HG03558 (cell line): ENCODE results near the gene ORMDL3.
"Not testable (repeated sequence)": the region's sequence is repeated elsewhere in the genome, so short reads cannot be mapped to it uniquely, and the experiment has no call there.

ENCODE experiments used
- ATAC-seq: cut with Tn5 transposase; IDR thresholded peaks from one replicate; pipeline ENCODE4 v1.9.1; 2021; ENCODE audit warnings: moderate number of reproducible peaks; ENCODE audit not compliant: unreplicated experiment; ENCODE audit errors: extremely low read depth

Gene ORMDL3

GRCh38 chr17:39951924-39952679 is 24.7 kb upstream of the ORMDL3 start:
- no peak for ATAC-seq

DNA sequence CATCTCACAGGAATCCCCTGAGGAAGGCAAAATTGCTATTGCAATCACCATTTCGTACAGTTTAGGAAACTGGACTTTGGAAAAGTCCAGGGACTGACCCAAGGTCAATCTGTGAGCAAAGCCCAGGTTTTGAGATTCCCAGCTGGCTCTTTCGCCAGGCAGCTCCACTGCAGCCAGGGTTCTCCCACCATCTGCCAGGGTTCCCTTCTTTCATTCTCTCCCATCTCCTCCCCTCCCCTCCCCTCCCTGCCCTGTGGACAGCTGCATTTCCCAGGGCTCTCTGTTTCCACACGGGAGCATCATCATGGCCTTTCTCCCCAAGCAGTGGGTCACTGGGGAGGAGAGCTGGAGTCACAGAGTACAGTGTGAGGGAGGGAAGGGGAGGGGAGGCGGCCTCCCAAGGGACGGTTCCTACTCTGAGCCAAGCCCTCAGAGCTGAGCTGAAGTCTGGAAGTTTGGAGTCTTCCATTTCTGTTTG is 23.5 kb upstream of the ORMDL3 start:
- no peak for ATAC-seq

DNA sequence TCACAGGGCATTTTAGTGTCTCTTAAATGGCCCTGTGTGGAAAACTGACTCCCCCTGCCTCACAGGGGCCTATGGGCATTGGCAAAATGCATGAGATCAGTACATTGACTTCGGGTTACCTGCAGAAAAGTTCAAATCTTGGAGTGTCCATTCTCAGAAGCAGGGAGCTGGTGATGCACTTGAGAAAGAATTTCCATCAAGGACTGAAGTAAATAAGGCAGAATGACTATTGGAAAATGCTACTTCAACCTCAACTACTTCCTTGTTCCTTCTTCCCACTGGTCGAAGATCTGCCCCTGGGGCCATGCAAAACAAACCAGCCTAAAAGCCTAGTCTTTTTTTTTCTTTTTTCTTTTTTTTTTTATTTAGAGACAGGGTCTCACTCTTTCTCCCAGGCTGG is 21.6 kb upstream of the ORMDL3 start:
- ATAC-seq, result no peak

DNA sequence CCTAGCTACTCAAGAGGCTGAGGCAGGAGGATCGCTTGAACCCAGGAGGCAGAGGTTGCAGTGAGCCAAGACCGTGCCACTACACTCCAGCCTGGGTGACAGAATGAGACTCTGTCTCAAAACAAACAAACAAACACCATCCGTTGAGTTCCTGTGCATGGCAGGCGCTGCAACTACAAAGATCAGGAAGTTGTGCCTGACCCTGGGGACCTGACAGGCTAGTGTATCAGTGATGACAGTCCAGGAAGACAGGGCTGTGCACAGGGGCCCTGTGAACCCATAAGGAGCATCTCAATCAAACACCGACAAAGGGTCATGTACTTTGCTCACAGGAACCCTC is 21.1 kb upstream of the ORMDL3 start:
- not testable (repeated sequence) for ATAC-seq

GRCh38 chr17:39946551-39947330 is 19.3 kb upstream of the ORMDL3 start:
- no peak for ATAC-seq

DNA sequence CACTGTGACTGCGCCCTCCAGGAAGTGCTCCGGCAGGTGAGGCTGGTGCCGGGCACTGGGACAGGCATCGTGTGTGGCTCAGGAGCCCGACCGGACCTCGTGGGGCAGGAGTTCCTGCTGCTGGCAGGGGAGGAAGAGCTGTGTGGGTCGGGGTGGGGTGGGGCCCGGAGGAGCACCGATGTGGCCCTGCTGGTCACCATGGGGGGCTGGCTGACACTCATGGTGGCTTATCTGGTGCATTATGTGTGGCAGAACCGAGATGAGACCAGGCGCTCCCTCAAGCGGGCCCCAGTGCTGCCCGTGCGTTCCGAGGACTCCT is 17.0 kb upstream of the ORMDL3 start:
- no peak for ATAC-seq

- ATAC-seq, result no peak
These were observed 16.4 kb upstream of the ORMDL3 start for GRCh38 chr17:39943702-39944392.

DNA sequence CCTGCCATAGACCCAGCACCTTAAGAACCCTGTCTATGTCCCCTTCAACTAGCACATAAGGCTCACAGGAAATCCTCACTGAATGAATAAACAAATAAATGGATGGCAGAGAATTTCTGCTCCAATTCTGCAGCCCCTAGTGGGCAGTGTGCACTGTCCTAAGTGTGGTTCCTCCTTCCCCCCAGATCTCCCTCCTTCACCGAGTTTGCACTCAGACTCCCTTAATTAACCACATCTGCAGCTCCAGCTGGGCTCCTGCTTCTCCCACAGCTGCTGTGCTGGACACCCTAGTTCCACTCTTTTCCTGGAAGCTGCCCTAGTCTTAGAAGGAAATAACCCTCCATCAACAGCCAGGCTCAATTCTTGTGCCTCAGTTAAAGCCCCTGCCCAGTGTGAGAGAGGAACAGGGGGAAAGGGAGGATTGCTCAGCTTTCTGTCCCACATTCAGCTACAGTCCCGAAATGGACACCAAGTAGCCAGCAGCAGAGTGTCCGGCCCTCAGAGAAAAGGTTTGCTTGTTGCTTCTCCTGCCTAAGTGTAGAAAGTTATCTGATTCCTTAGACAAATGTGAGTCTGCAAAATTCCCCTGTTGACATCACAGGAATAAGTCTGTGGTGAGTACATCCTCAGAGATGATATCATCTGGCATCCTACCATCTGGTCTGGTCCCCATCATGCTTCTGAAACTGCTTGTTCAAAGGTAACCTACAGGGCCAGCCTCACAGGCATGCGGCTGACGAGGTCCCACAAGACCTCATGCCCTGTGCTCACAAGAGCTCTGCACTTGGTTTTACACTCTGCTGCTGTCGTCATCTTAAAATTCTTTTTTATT is 12.4 kb upstream of the ORMDL3 start:
- no peak for ATAC-seq

DNA sequence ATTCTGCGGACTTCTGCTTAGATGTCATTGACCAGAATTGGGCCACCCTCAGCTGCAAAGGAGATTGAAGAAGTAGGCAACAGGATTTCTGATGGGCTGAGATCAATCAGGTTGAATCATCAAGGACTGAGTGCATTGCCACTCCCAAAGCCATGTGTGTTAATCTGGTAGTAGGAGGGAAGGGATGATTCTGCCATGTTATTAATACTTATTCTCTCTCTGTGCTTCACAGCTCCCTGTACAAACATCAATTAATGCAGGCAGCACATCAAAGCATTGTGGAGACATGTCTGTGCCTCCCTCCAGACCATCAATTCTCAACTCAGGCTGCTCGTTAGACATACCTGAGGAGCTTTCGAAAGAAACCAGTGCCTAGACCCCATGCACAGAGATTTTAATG is 11.7 kb upstream of the ORMDL3 start:
- ATAC-seq, result no peak

GRCh38 chr17:39938140-39938869 is 10.9 kb upstream of the ORMDL3 start:
- ATAC-seq, result no peak

DNA sequence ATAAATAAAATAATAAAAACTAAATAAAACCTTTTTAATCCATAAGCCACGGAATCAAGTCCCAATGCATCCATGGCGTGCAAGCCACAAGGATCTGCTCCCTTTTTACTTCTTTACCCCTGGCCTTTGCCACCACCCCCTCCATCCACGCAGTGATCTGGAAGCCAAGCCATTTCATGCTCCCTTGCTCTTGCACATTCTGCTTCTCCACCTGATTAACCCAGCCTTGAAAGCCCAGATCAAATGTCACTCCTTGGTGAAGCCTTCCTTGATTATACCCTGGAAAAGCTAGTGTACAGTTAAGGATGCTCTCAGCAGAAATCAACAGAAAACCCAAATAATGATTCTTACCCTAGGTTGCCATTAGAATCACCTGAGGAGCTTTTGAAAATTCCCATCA is 10.0 kb upstream of the ORMDL3 start:
- no peak for ATAC-seq

DNA sequence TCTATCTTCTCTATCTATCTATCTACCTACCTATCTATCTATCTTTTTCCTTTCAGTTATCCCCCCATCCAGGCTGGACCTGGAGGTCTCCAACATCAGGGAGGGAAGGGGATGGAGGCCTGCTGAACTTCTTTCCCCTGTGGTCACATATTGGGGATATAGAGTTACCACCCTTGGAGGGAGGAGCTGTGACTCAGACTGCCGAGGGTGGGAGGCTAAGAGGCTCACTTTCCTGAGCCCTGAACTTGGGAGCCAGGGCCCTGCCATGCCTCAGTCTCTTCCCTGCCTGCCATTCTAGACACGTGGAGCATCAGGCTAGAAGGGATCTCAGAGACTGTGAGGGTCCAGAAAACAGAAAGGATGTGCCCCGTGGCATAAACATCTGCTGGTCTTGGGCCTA is 8.5 kb upstream of the ORMDL3 start:
- ATAC-seq, result no peak

DNA sequence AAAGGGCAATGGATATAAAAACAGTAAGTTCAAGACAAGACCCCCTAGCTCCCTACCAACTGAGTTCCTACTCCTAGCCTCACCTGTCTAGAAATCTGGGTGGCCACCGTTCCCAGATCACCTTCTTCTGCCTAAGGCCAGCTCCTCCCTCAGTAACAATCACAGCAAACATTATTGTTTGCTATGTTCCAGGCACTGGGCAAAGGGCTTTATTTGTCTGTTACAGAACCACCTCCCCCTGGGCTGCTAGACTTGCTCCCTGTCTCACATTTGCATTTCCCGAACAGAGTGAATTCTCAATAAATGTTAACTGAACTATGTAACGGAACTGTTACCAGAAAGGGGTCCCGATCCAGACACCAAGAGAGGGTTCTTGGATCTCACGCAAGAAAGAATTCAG is 6.9 kb upstream of the ORMDL3 start:
- no peak for ATAC-seq

DNA sequence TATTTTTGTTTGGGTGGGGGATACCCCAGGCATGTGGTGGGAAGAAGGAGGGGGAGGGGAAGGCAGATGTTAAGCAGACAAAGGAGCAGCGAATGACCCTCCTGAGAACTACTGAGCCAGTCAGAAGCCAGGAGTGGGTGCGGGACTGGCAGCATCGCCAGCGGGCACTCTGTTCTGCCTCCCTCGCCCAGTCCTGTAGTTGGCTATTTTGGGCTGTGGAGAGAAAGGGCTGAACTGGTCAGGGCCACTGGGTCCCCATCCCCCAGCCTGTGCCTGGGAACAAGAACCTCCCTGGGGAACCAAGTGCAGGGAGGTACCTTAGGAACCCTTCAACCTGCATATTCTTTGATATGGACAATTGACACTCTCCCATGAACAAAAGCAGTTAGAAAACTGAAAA is 6.5 kb upstream of the ORMDL3 start:
- no peak for ATAC-seq

GRCh38 chr17:39929646-39930407 is 2.4 kb upstream of the ORMDL3 start:
- ATAC-seq, result no peak

GRCh38 chr17:39928858-39929645 is 1.7 kb upstream of the ORMDL3 start:
- ATAC-seq, result no peak

GRCh38 chr17:39927929-39928857 is 792 bp upstream of the ORMDL3 start:
- ATAC-seq, result no peak
